Measurements from ENCODE around the gene CDH23. TPM values are rescaled to one million over a fixed set of nuclear protein-coding genes. Genes with fewer than 3 reads are reported as not detected.

CDH23 gene
- total RNA-seq, 2 experiments from 2014 or later, result 4.6 to 5.2 TPM

DNA sequence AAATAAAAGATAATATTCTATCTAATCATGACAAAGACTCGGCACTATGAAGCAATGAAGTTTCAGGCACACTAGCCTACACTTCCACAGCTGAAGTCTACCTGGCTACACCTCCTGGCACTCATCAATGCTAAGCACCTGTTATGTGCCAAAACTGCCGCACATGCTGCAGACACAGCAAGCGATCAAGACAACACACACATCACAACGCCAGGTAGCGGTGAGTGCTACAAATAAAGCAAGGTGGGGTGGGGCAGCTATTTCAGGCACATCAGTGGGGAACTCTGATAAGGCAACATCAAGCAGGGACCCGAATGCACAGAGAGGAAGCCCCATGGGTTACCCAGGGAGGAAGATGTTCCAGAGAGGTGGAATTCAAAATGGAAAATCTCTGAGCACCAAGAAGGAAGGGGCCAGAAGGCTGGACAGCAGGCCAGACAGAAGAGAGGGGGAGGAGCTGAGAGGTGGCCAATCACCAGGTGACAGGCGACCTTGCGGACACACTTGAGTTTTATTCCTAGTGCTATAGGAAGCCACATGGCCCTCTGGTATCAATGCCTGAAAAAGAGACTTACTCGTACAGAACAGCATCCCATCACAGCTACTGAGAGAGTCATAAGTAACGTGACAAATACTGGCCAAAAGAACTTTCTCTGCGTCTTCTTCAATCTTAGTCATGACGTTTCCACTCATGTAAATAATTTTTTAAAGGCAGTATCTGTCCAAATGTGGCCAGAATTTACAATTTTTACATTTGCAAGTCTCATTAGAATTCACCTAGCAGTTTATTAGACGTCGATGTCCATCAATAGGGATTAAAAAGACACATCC lies 446.4 kb downstream of the CDH23 start:
- Mint-ChIP-seq H3K4me1 (ENCODE audit: low read depth) (peaks cover 80% of the 10 kb centered on the region), H3K9me3 (no peaks in the 10 kb centered on the region), H3K27ac (no peak overlapping the region), H3K4me3 (peak overlapping the region; percentile 25), H3K27me3 (no peaks in the 10 kb centered on the region), H3K36me3 (ENCODE audit: low read depth) (peaks cover 3% of the 10 kb centered on the region)
- no peak overlapping the region for H3K4me3 ChIP-seq (ENCODE audit: low read length)
- H3K27me3 ChIP-seq (ENCODE audit: control insufficient read depth in 1 of 2, insufficient read depth in 2 of 2, low read length in 2 of 2), result no peaks in the 10 kb centered on the region
- ATAC-seq (ENCODE audit: poor library complexity) (no peak), DNase-seq (no peak)
- intact Hi-C loops (cut with DNase I, micrococcal nuclease), result no loop called here
- no peaks in the 10 kb centered on the region for H3K9me3 ChIP-seq (ENCODE audit: control insufficient read depth in 1 of 2, insufficient read depth in 1 of 2, low read length in 2 of 2)
- H3K36me3 ChIP-seq (ENCODE audit: insufficient read depth, low read length), result peaks cover 6% of the 10 kb centered on the region
- TF ChIP-seq, protein P1, sequence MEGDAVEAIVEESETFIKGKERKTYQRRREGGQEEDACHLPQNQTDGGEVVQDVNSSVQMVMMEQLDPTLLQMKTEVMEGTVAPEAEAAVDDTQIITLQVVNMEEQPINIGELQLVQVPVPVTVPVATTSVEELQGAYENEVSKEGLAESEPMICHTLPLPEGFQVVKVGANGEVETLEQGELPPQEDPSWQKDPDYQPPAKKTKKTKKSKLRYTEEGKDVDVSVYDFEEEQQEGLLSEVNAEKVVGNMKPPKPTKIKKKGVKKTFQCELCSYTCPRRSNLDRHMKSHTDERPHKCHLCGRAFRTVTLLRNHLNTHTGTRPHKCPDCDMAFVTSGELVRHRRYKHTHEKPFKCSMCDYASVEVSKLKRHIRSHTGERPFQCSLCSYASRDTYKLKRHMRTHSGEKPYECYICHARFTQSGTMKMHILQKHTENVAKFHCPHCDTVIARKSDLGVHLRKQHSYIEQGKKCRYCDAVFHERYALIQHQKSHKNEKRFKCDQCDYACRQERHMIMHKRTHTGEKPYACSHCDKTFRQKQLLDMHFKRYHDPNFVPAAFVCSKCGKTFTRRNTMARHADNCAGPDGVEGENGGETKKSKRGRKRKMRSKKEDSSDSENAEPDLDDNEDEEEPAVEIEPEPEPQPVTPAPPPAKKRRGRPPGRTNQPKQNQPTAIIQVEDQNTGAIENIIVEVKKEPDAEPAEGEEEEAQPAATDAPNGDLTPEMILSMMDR (IDR thresholded peaks at IDR 0.05), result no peak
- ChIA-PET POLR2A (interaction anchor here (1.7 kb wide), 1 partner anchor 8 kb away, joined by 8 read pairs; the partner anchor contains the start of gene PSAP), CTCF (no interaction called here)
- peaks cover 35% of the 10 kb centered on the region for H3K4me1 ChIP-seq (ENCODE audit: insufficient read depth, low read length)
- H3K27ac ChIP-seq (ENCODE audit: low read depth in 1 of 2, low read length in 2 of 2), result no peak overlapping the region

DNA sequence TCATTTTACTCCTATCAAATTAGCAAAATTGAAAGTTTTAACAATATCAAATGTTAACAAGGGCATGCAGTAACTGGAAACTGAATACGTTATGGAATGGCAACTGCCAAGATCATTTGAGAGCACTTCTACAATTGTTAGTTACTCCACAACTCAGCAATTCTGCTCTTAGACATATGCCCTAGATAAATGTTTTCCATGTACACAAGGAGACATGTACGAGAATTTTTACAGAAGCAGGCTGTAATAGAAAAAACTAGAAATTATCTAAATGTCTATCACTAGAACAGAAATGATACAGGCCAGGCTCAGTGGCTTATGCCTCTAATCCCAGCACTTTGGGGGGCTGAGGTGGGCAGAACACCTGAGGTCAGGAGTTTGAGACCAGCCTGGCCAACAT lies 447.4 kb downstream of the CDH23 start:
- H3K27me3 ChIP-seq (ENCODE audit: control insufficient read depth in 1 of 2, insufficient read depth in 2 of 2, low read length in 2 of 2), result no peaks in the 10 kb centered on the region
- peaks cover 38% of the 10 kb centered on the region for H3K4me1 ChIP-seq (ENCODE audit: insufficient read depth, low read length)
- H3K4me1 Mint-ChIP-seq (ENCODE audit: low read depth), result peaks cover 80% of the 10 kb centered on the region
- DNase-seq, result no peak
- ChIA-PET CTCF (no interaction called here), POLR2A (no interaction called here)
- no peak overlapping the region for H3K27ac ChIP-seq (ENCODE audit: low read depth in 1 of 2, low read length in 2 of 2)
- H3K36me3 ChIP-seq (ENCODE audit: insufficient read depth, low read length), result no peaks in the 10 kb centered on the region
- no peaks in the 10 kb centered on the region for H3K36me3 Mint-ChIP-seq (ENCODE audit: low read depth)
- no peak overlapping the region for H3K4me3 Mint-ChIP-seq
- H3K27me3 Mint-ChIP-seq, result no peaks in the 10 kb centered on the region
- no peak for ATAC-seq (ENCODE audit: poor library complexity)
- TF ChIP-seq, protein P1 (IDR thresholded peaks at IDR 0.05), result no peak
- no peak overlapping the region for H3K27ac Mint-ChIP-seq
- H3K9me3 Mint-ChIP-seq, result no peaks in the 10 kb centered on the region
- no peak overlapping the region for H3K4me3 ChIP-seq (ENCODE audit: low read length)
- no peaks in the 10 kb centered on the region for H3K9me3 ChIP-seq (ENCODE audit: control insufficient read depth in 1 of 2, insufficient read depth in 1 of 2, low read length in 2 of 2)
- intact Hi-C loops (cut with DNase I, micrococcal nuclease), result no loop called here

DNA sequence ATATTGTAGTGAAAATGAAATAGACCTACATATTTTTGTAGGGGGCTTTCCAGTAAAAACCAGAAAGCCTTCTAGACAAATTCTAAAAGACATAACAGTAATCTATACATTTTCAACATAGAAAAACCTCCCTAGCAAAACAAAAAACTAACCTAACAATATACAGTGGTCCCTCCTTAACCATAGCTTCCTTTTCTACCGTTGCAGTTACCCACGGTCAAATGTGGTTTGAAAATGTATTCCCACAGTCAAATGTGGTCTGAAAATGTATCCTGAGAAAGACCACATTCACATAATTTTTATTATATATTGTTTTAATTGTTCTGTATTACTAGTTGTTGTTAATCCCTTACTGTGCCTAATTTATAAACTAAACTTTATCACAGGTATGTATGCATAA lies 448.0 kb downstream of the CDH23 start:
- Histone ChIP-seq H3K27ac (ENCODE audit: low read depth in 1 of 2, low read length in 2 of 2) (no peak overlapping the region), H3K4me3 (ENCODE audit: low read length) (no peak overlapping the region), H3K27me3 (ENCODE audit: control insufficient read depth in 1 of 2, insufficient read depth in 2 of 2, low read length in 2 of 2) (no peaks in the 10 kb centered on the region), H3K36me3 (ENCODE audit: insufficient read depth, low read length) (no peaks in the 10 kb centered on the region), H3K9me3 (ENCODE audit: control insufficient read depth in 1 of 2, insufficient read depth in 1 of 2, low read length in 2 of 2) (no peaks in the 10 kb centered on the region), H3K4me1 (ENCODE audit: insufficient read depth, low read length) (peaks cover 42% of the 10 kb centered on the region)
- H3K4me1 Mint-ChIP-seq (ENCODE audit: low read depth), result peaks cover 84% of the 10 kb centered on the region
- no peak for DNase-seq
- no peaks in the 10 kb centered on the region for H3K9me3 Mint-ChIP-seq
- TF ChIP-seq, protein P1 (IDR thresholded peaks at IDR 0.05), result no peak
- H3K4me3 Mint-ChIP-seq, result no peak overlapping the region
- no peaks in the 10 kb centered on the region for H3K36me3 Mint-ChIP-seq (ENCODE audit: low read depth)
- no peak overlapping the region for H3K27ac Mint-ChIP-seq
- CTCF ChIA-PET, result interaction anchor here (0.6 kb wide), 1 partner anchor 15 kb away, joined by 4 read pairs; no protein-coding TSS in a partner anchor
- no peak for ATAC-seq (ENCODE audit: poor library complexity)
- POLR2A ChIA-PET, result no interaction called here
- intact Hi-C loops (cut with DNase I, micrococcal nuclease), result no loop called here
- no peaks in the 10 kb centered on the region for H3K27me3 Mint-ChIP-seq
